Measurements from ENCODE around the gene CAT. TPM values are rescaled to one million over a fixed set of nuclear protein-coding genes. Genes with fewer than 3 reads are reported as not detected.

Gene CAT
- polyA plus RNA-seq, 1 of the 3 experiments (the other 2 are of a cell fraction): 26.6 TPM

DNA sequence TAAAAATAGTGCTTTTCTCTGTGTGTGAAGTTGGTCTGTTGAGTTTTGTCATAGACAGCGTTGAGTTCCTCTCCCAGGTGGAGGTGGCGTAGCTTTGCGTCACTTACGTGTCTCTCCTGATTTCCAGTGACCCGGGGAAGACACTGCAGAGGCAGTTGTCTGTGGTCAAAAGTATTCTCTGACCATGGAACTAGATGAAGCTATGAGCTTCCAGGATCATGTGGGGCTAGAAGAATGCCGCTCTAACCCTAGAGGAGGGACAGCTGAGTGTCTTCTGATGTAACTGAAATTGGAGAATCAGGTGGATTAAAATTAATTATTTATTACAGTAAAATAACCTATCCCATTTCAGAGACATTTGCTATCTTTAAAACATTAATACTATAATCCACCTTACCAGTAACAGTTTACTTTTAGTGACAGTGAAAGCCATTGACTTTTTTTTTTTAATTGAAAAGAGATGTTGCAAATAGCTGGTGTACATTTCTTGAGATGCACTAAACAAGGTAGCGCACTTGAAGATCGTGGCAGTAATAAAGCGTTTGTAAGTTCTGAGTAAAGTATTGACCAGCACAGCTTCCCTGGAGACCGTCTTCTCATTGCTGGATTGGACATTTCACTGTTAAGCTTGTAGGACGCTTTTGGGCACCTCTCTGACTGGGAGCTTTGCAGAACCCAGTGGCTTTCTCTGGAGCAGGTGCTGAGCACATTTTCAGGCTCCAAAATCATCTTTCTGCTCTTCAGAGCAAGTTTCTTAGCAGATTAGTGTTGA, 9.7 kb downstream of the CAT start:
- Histone ChIP-seq H3K9ac (no peak overlapping the region), H3K4me3 (ENCODE audit: low read depth in 2 of 2, low read length in 1 of 2) (no peak overlapping the region), H3K4me1 (ENCODE audit: control insufficient read depth in 1 of 2, insufficient read depth in 2 of 2, low read depth in 1 of 2, low read length in 1 of 2) (peaks cover 0 to 9% of the 10 kb centered on the region in 2 experiments; a peak in 1 of 4 replicates), H3K27ac (ENCODE audit: low read depth in 2 of 2, low read length in 1 of 2) (no peak overlapping the region), H4K20me1 (ENCODE audit: insufficient read depth) (no peaks in the 10 kb centered on the region), H2AFZ (ENCODE audit: low read depth) (no peak overlapping the region), H3K4me2 (no peak overlapping the region), H3K9me3 (no peaks in the 10 kb centered on the region), H3K9me2 (no peaks in the 10 kb centered on the region), H3K36me3 (replicated peaks in 1 of 2; ENCODE audit: control insufficient read depth in 1 of 2, insufficient read depth in 2 of 2, low read length in 1 of 2) (peaks cover 22 to 38% of the 10 kb centered on the region in 2 experiments), H3K79me2 (ENCODE audit: insufficient read depth) (peaks cover 19% of the 10 kb centered on the region; the same call in 1 of the 2 replicates), H3F3A (replicated peaks; ENCODE audit: insufficient read depth) (no peaks in the 10 kb centered on the region), H3K27me3 (ENCODE audit: insufficient read depth) (no peaks in the 10 kb centered on the region)
- ChIA-PET CTCF (no interaction called here), POLR2A (no interaction called here)
- no peak for DNase-seq
- TF ChIP-seq, protein P1, sequence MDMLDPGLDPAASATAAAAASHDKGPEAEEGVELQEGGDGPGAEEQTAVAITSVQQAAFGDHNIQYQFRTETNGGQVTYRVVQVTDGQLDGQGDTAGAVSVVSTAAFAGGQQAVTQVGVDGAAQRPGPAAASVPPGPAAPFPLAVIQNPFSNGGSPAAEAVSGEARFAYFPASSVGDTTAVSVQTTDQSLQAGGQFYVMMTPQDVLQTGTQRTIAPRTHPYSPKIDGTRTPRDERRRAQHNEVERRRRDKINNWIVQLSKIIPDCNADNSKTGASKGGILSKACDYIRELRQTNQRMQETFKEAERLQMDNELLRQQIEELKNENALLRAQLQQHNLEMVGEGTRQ (IDR thresholded peaks at IDR 0.05; ENCODE audit: borderline replicate concordance, low read depth, low read length): no peak
- no peak for TF ChIP-seq JUND (IDR thresholded peaks at IDR 0.05)
- TF ChIP-seq, protein P2, sequence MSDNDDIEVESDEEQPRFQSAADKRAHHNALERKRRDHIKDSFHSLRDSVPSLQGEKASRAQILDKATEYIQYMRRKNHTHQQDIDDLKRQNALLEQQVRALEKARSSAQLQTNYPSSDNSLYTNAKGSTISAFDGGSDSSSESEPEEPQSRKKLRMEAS (IDR thresholded peaks at IDR 0.05; ENCODE audit: low read depth): no peak
- TF ChIP-seq MXI1 (IDR thresholded peaks at IDR 0.05; ENCODE audit: low read depth, low read length): no peak
- no peak for TF ChIP-seq EP300 (IDR thresholded peaks at IDR 0.05; ENCODE audit: borderline replicate concordance in 1 of 2, low read depth in 1 of 2, low read length in 1 of 2)
- no peak for TF ChIP-seq NRF1 (IDR thresholded peaks at IDR 0.05; ENCODE audit: low read depth, low read length)
- TF ChIP-seq, protein P3, sequence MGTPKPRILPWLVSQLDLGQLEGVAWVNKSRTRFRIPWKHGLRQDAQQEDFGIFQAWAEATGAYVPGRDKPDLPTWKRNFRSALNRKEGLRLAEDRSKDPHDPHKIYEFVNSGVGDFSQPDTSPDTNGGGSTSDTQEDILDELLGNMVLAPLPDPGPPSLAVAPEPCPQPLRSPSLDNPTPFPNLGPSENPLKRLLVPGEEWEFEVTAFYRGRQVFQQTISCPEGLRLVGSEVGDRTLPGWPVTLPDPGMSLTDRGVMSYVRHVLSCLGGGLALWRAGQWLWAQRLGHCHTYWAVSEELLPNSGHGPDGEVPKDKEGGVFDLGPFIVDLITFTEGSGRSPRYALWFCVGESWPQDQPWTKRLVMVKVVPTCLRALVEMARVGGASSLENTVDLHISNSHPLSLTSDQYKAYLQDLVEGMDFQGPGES (IDR thresholded peaks at IDR 0.05; ENCODE audit: low read depth, low read length): no peak
- no peak for TF ChIP-seq RAD21 (IDR thresholded peaks at IDR 0.05; ENCODE audit: low read length)
- TF ChIP-seq RFX5 (IDR thresholded peaks at IDR 0.05; ENCODE audit: low read length): no peak
- no peak for TF ChIP-seq TCF12 (IDR thresholded peaks at IDR 0.05)
- TF ChIP-seq, protein P4, sequence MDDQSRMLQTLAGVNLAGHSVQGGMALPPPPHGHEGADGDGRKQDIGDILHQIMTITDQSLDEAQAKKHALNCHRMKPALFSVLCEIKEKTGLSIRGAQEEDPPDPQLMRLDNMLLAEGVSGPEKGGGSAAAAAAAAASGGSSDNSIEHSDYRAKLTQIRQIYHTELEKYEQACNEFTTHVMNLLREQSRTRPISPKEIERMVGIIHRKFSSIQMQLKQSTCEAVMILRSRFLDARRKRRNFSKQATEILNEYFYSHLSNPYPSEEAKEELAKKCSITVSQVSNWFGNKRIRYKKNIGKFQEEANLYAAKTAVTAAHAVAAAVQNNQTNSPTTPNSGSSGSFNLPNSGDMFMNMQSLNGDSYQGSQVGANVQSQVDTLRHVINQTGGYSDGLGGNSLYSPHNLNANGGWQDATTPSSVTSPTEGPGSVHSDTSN (IDR thresholded peaks at IDR 0.05): no peak
- 95% methylated on average over 11 of the region's 11 CpGs for WGBS (ENCODE audit: low lambda C conversion rate)

DNA sequence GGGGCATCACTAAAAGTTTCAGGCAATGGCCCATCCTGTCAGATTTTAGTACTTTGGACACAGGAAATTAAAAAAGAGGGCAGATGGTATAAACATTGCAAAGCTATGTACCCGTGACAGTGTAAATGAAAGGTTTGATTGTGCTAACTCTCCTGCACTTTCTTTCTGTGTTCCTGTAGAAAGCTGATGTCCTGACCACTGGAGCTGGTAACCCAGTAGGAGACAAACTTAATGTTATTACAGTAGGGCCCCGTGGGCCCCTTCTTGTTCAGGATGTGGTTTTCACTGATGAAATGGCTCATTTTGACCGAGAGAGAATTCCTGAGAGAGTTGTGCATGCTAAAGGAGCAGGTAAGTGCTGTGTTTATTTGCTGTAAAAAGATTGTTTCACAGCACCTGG, 10.3 kb downstream of the CAT start:
- H2AFZ ChIP-seq (ENCODE audit: low read depth): no peak overlapping the region
- H3K9me2 ChIP-seq: no peaks in the 10 kb centered on the region
- no peaks in the 10 kb centered on the region for H3F3A ChIP-seq (replicated peaks; ENCODE audit: insufficient read depth)
- no peaks in the 10 kb centered on the region for H3K27me3 ChIP-seq (ENCODE audit: insufficient read depth)
- H3K4me2 ChIP-seq: no peak overlapping the region
- H4K20me1 ChIP-seq (ENCODE audit: insufficient read depth): no peaks in the 10 kb centered on the region
- peaks cover 13% of the 10 kb centered on the region; the same call in 1 of the 2 replicates for H3K79me2 ChIP-seq (ENCODE audit: insufficient read depth)
- ChIA-PET CTCF (no interaction called here), POLR2A (no interaction called here)
- no peaks in the 10 kb centered on the region for H3K9me3 ChIP-seq
- H3K9ac ChIP-seq: no peak overlapping the region
- H3K27ac ChIP-seq (ENCODE audit: low read depth in 2 of 2, low read length in 1 of 2): no peak overlapping the region
- peaks cover 28 to 44% of the 10 kb centered on the region in 2 experiments for H3K36me3 ChIP-seq (replicated peaks in 1 of 2; ENCODE audit: control insufficient read depth in 1 of 2, insufficient read depth in 2 of 2, low read length in 1 of 2)
- no peak overlapping the region for H3K4me3 ChIP-seq (ENCODE audit: low read depth in 2 of 2, low read length in 1 of 2)
- 90% methylated on average over 3 of the region's 3 CpGs for WGBS (ENCODE audit: low lambda C conversion rate)
- peaks cover 0 to 9% of the 10 kb centered on the region in 2 experiments; a peak in 1 of 4 replicates for H3K4me1 ChIP-seq (ENCODE audit: control insufficient read depth in 1 of 2, insufficient read depth in 2 of 2, low read depth in 1 of 2, low read length in 1 of 2)
- DNase-seq: no peak
- no peak for TF ChIP-seq ELF1 (IDR thresholded peaks at IDR 0.05)
- TF ChIP-seq MEF2A (IDR thresholded peaks at IDR 0.05; ENCODE audit: borderline replicate concordance, low read depth): no peak
- no peak for TF ChIP-seq JUND (IDR thresholded peaks at IDR 0.05)
- TF ChIP-seq TCF12 (IDR thresholded peaks at IDR 0.05): no peak
- no peak for TF ChIP-seq TAF1 (IDR thresholded peaks at IDR 0.05; ENCODE audit: borderline replicate concordance, low read depth, low read length)
- no peak for TF ChIP-seq RFX5 (IDR thresholded peaks at IDR 0.05; ENCODE audit: low read length)
- TF ChIP-seq, protein P3 (IDR thresholded peaks at IDR 0.05; ENCODE audit: low read depth, low read length): no peak
- TF ChIP-seq, protein P5, sequence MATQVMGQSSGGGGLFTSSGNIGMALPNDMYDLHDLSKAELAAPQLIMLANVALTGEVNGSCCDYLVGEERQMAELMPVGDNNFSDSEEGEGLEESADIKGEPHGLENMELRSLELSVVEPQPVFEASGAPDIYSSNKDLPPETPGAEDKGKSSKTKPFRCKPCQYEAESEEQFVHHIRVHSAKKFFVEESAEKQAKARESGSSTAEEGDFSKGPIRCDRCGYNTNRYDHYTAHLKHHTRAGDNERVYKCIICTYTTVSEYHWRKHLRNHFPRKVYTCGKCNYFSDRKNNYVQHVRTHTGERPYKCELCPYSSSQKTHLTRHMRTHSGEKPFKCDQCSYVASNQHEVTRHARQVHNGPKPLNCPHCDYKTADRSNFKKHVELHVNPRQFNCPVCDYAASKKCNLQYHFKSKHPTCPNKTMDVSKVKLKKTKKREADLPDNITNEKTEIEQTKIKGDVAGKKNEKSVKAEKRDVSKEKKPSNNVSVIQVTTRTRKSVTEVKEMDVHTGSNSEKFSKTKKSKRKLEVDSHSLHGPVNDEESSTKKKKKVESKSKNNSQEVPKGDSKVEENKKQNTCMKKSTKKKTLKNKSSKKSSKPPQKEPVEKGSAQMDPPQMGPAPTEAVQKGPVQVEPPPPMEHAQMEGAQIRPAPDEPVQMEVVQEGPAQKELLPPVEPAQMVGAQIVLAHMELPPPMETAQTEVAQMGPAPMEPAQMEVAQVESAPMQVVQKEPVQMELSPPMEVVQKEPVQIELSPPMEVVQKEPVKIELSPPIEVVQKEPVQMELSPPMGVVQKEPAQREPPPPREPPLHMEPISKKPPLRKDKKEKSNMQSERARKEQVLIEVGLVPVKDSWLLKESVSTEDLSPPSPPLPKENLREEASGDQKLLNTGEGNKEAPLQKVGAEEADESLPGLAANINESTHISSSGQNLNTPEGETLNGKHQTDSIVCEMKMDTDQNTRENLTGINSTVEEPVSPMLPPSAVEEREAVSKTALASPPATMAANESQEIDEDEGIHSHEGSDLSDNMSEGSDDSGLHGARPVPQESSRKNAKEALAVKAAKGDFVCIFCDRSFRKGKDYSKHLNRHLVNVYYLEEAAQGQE (IDR thresholded peaks at IDR 0.05; ENCODE audit: low read depth, low read length): no peak
- no peak for TF ChIP-seq FOXM1 (IDR thresholded peaks at IDR 0.05; ENCODE audit: low read depth)
- no peak for TF ChIP-seq GATA2 (CRISPR knock-in tag; IDR thresholded peaks at IDR 0.05)
- no peak for TF ChIP-seq RAD21 (IDR thresholded peaks at IDR 0.05; ENCODE audit: low read length)
- TF ChIP-seq GABPA (IDR thresholded peaks at IDR 0.05; ENCODE audit: low read depth): no peak
- no peak for TF ChIP-seq NRF1 (IDR thresholded peaks at IDR 0.05; ENCODE audit: low read depth, low read length)
